HG03457 (cell line): Measurements from ENCODE around the gene DNM1.
A peak's percentile ranks its signal among the peaks of the same experiment; 100 is the strongest.
"Not testable (repeated sequence)": the region's sequence is repeated elsewhere in the genome, so short reads cannot be mapped to it uniquely, and the experiment has no call there.

Experiments
- ATAC-seq: cut with Tn5 transposase; IDR thresholded peaks from one replicate; pipeline ENCODE4 v1.9.1; 2021; ENCODE audit warnings: moderate number of reproducible peaks; ENCODE audit not compliant: unreplicated experiment

Gene DNM1

GRCh38 chr9:128271512-128271911 lies 68.3 kb downstream of the DNM1 start:
- ATAC-seq: no peak

GRCh38 chr9:128274245-128274644 lies 71.1 kb downstream of the DNM1 start:
- ATAC-seq: no peak

- peak; percentile 32 for ATAC-seq
Measured at GRCh38 chr9:128275198-128276007, 72.2 kb downstream of the DNM1 start, which contains the start of gene GOLGA2. GOLGA2 (minus strand) TSS chr9:128276007; CDS start chr9:128275976, 31 bp downstream.

DNA sequence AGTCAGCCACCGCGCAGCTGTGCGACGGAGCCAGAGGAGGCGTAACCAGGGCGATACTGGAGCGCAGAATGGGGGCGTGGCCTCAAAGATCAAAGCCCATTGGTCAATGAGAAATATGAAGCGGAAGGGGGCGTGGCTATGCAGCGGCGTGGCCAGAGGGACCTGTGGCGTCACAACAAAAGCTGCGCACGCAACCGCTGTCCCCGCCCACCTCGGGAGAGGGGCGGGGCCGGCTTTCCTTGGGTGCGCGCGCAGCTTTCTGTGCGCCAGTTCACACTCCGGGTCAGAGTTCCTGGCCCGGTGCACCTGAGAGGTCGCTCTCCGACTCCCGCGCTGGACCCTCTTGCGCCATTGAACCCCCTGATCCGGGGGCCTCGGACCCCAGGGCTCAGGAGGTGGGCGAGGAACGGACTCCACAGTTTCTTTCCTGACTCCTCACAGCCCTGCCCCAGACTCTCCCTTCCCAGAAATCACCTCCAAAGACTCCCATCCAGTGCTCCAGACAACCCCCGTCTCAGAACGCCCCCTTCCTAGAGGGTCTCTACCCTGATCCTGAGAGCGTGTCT lies 72.9 kb downstream of the DNM1 start, which contains the start of gene SWI5:
TSS of gene SWI5 (plus strand) at position 269 of the 566 bp plus-strand sequence.
- peak; percentile 90 for ATAC-seq

GRCh38 chr9:128276574-128277270 lies 73.5 kb downstream of the DNM1 start:
- ATAC-seq: no peak

DNA sequence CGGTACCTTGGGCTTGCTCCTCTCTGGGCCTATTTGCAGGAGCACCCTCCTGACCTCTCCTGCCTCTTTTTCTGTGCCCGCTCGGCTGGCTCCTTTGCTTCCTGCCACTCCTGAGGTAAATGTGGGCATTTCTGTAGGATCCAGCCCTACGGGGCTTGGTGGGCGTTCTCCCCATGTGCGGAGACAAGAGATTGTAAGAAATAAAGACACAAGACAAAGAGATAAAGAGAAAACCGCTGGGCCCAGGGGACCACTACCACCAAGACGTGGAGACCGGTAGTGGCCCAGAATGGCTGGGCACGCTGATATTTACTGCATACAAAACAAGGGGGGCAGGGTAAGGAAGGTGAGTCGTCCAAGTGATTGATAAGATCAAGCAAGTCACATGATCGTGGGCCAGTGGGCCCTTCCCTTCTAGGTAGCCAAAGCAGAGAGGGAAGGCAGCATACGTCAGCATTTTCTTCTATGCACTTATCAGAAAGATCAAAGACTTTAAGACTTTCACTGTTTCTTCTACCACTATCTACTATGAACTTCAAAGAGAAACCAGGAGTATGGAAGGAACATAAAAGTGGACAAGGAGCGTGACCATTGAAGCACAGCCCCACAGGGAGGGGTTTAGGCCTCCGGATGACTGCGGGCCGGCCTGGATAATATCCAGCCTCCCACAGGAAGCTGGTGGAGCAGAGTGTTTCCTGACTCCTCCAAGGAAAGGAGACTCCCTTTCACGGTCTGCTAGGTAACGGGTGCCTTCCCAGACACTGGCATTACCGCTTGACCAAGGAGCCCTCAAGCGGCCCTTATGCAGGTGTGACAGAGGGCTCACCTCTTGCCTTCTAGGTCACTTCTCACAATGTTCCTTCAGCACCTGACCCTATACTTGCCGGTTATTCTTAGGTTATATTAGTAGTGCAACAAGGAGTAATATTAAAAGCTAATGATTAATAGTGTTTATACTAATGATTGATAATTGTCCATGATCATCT lies 76.2 kb downstream of the DNM1 start:
- not testable (repeated sequence) for ATAC-seq

- no peak for ATAC-seq
Measured at GRCh38 chr9:128280084-128280622, 77.0 kb downstream of the DNM1 start.

GRCh38 chr9:128282500-128282899 lies 79.3 kb downstream of the DNM1 start:
- no peak for ATAC-seq

DNA sequence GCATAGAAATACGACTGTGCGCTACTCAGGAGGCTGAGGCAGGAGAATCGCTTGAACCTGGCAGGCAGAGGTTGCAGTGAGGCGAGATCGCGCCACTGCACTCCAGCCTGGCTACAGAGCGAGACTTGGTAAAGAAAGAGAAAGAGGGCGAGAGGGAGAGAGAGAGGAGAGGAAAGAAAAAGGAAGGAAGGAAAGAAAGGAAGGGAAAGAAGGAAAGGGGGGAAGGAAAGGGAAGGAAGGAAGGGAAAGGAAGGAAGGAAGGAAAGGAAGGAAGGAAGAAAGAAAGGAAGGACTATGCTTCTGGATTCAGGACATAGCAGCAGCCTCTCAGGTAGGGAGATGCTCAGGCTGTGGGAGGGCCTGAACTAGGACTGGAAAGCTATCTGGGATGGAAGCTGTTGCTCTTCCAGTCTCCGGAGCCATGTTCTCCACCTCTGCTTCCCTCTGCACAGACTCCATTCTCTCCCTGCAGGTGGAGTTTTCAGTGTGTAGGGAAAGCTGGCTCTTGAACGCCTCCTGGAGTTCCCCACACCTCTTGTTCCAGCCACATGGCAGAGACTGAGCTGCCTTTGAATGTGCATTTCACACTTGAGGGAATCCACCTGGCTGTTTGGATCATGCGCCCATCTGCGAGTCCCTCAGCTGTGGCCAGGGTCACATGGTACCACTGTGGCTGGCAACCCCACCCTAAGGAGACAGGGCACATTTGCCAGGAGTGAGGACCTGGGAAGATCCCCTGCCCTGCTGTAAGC lies 82.0 kb downstream of the DNM1 start:
- no peak for ATAC-seq

GRCh38 chr9:128286440-128286839 lies 83.3 kb downstream of the DNM1 start:
- no peak for ATAC-seq

- no peak for ATAC-seq
Measured at GRCh38 chr9:128288273-128289004, 85.3 kb downstream of the DNM1 start.

DNA sequence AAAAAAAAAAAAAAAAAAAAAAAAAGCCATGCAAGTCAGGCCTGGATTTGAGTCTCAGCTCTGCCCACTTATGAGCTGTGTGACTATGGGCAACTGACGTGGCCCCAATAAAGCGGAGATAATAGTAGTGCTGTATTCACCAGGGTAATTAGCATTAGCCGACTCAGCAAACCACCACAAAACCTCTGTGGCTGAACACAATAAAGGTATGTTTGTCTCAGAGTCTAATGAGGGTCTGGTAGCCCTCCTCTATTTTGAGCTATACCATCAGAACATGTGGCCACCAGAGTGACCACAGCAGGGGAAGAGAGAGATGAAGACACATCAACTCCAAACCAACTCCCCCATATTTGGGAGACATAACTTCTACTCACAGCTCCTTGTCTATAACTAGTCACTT lies 88.8 kb downstream of the DNM1 start:
- ATAC-seq: no peak

DNA sequence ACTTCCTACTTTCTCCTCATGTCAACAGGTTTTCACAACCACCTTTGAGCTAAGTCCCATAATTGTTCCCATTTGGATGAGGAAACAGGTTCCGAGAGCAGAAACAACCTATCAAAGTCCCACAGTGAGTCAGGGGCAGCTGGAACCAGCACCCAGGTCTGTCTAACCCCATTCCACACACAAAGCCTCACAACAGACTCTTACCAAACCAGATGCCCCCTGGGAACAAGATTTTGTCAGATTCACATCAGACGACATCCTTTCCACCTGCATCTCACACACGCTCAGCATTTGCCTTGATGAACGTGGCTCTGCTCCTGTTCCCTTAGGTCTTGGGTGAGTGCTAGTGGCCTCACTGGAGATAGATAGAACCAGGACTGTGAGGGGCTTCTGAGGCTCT lies 89.9 kb downstream of the DNM1 start:
- no peak for ATAC-seq

- ATAC-seq: no peak
Measured at GRCh38 chr9:128294142-128294541, 91.0 kb downstream of the DNM1 start.

DNA sequence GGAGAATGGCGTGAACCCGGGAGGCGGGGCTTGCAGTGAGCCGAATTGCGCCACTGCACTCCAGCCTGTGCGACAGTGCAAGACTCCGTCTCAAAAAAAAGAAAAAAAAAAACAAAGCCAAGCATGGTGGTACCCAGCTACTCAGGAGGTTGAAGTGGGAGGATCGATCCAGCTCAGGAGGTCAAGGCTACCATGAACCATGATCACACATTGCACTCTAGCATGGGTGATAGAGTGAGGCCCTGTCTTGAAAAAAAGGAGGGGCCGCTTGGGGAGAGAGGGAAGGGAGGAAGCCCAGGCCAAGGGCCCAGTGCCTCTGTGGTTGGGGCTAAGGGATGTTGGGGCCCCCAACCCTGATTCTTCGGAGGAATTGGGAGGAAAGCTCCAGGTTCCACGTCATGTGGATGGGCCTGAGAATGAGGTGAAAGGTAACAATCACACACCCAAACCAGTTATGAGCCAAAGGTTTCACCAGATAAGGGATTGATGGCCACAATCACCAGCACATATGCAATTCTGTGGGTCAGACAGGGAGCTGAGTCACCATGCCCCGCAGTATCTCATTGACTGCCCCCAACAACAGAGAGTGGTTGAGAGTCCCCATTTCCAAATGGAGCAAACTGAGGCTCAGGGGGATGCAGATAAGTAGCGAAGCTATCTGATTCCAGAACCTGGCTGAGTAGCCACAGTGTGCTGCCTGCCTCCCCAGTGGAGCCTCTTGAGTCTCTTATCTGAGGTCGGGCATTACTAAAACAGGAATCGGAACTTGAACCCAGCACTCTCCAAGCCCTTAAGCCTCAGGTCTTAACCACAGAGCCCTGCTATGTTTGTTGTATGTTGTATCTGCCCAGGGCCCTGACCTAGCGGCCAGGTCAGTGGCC lies 93.4 kb downstream of the DNM1 start:
- no peak for ATAC-seq

DNA sequence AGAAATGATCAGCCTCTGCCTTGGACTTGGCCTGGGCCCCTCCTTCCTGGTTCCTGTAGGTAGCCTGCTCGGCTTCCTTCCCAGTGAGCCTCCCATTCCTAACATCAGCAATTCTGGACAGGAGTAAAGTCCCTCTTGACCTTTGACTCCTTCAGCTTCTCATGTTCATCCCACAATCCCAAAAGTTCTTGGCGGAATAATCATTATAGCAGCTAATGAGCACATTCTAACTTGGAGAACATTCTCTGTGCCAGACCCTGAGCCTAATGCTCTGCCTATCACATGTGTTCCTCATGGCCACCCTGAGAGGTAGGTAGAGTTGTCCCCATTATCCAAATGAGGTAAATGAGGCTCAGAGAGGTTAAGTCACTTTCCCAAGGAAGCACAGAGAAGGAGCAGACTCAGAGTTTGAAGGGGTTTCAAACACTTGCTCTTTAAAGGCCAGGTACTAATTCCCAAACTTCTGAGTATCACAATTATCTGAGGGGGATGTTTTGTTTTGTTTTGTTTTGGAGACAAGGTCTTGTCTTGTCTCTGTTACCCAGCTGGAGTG lies 94.1 kb downstream of the DNM1 start:
- no peak for ATAC-seq
